Fibroblast of villous mesenchyme (primary cell): Measurements from ENCODE around the gene CAPS. TPM values are rescaled to one million over a fixed set of nuclear protein-coding genes. Genes with fewer than 3 reads are reported as not detected.
A peak's percentile ranks its signal among the peaks of the same experiment; 100 is the strongest.

ENCODE experiments used
- DNase-seq: peaks from one replicate; pipeline ENCODE4 v3.0.0-alpha.2; 2010; ENCODE audit warnings: low read depth
- H3K4me3 ChIP-seq: 2 replicates; pipeline ENCODE4 v1.5.1; 2011; ENCODE audit warnings: low read depth, mild to moderate bottlenecking, low read length
- total RNA-seq: library from RNA; depleted of rRNA; stranded (reverse); fragments of >200 nt; gene quantifications from 2 replicates; pipeline ENCODE4 v1.2.3, GENCODE V29; 2012
- TF ChIP-seq, protein P1 (sequence below): IDR thresholded peaks from 2 replicates; pipeline ENCODE4 v1.5.1; 2012; ENCODE audit warnings: low read depth, mild to moderate bottlenecking, low read length; ENCODE audit not compliant: insufficient read depth

CAPS gene
- total RNA-seq, 1 donor = 1.7 TPM

DNA sequence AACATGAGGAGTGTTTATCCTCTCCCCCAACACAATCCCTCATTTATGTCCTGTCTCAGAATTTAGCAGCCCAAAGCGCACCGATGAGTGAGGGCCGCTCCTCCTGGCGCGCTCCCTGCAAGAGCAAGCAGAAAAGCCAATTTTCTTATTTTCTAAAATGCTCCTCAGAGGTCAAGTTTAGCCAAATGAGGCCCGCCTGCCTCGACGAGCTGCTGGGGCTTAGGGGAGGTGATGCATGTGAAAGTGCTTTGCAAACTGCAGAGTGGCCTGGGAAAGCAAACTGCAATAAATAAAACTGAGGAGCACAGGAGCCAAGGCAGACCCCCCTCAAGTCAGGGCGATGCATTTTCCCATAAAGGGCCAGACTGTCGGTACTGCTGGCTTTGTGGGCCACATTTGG, 29.0 kb downstream of the CAPS start:
- TF ChIP-seq, protein P1, sequence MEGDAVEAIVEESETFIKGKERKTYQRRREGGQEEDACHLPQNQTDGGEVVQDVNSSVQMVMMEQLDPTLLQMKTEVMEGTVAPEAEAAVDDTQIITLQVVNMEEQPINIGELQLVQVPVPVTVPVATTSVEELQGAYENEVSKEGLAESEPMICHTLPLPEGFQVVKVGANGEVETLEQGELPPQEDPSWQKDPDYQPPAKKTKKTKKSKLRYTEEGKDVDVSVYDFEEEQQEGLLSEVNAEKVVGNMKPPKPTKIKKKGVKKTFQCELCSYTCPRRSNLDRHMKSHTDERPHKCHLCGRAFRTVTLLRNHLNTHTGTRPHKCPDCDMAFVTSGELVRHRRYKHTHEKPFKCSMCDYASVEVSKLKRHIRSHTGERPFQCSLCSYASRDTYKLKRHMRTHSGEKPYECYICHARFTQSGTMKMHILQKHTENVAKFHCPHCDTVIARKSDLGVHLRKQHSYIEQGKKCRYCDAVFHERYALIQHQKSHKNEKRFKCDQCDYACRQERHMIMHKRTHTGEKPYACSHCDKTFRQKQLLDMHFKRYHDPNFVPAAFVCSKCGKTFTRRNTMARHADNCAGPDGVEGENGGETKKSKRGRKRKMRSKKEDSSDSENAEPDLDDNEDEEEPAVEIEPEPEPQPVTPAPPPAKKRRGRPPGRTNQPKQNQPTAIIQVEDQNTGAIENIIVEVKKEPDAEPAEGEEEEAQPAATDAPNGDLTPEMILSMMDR = no peak

DNA sequence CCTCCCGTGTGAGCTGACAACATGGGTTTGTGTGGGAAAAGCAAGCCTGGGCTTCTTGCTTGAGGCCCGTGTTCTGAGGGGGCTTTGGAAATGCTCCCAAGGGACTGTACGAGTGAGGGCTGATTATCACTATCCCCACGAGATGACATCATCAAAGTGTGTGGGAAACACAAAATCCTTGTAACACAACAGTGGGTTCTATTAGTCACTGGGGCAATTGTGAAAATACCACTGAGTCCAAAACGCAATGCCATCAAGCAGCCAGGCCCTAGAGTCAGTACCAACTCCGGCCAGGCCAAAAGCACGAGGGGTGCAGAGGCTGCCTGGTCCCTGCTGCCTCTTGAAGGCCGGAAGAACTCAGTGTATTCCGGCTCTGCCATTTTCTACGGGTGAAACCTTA, 29.6 kb downstream of the CAPS start:
- DNase-seq = peak; percentile 92
- no peak overlapping the region for H3K4me3 ChIP-seq
- TF ChIP-seq, protein P1 = no peak

More for the DNA sequence above, 29.0 kb downstream of the CAPS start:
- no peak for DNase-seq
- H3K4me3 ChIP-seq = no peak overlapping the region

DNA sequence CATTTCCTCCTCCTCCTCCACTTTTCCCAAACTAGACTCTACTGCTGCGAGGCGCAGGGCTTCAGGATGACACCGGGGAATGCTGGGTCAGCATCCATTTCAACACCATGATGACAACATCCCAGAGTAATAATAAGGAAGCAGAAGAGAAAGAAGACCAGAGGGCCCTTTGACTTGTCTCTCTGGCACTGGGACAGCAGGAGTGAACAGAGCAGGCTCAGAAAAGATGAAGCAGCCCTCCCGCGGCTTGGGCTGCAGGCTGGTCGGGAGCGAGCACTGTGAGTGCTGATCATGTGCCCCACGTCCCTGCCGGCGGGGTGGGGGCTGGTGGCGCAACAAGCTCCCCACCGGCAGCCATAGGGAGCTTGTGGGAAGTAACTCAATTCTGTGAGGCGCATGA, 33.4 kb downstream of the CAPS start:
- no peak overlapping the region for H3K4me3 ChIP-seq
- DNase-seq = peak; percentile 94
- TF ChIP-seq, protein P1 = no peak

DNA sequence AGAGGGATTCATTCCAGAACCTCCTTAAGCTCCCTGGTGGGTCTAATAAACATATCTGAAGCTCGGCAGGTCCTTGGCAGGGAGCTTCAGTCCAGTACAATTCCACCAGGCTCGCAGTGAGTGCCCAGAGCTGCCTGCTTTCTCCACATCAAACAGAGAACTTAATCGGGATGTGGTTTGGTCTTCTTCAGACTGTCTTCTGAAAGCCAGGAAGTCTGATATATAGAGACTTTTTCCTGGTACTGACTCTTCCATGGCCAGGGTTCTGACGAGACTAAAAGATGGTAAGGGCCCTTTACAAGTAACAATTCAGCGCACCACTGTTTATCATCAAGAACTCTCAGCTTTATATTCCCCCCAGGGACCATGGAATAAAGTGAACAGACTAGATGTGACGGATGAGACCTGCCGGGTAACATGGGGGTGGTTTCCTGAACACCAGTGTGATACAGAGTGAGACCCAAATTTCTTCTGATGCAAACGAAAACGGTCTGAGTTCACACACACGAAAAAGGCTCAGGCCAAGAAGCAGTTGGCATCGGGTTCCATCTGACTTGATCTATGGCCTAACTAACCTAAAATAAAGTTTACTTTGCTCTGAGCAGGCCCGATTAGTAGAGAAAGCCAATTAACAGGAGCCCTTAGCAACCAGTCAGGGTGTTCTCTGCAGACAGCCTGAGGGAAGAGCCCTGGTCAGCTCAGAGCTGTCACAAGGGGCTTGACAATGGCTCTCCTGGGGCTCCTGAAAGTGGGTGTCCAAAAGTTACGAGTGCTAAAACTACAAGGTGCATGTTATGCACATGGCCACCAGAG, 34.9 kb downstream of the CAPS start:
- peak; percentile 70 for DNase-seq
- TF ChIP-seq, protein P1 = no peak
- no peak overlapping the region for H3K4me3 ChIP-seq

DNA sequence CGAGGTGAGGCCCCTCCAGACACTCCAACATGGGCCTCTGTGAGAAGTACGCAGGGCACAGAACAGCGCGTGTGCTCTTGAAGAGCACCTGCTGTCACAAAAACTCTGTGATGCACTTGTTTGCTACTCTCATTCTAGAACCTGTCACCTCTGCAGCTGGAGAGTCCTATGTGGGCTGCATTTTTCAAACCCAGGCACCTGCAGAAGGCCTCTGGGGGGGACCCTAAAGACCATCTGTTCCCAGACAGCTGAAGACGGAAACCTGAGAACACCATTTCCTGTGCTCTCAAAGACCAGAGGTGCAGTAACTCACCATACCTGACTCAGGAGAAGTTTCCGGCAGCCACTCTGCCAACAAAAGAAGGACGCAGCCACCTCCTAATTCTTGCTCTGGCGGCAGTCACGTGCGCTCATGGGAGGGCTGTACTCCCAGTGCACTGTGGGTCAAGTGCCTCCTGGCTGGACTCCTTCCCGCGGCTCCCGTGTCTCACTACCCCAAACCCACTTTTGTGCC, 35.8 kb downstream of the CAPS start:
- TF ChIP-seq, protein P1 = no peak
- no peak overlapping the region for H3K4me3 ChIP-seq
- no peak for DNase-seq

DNA sequence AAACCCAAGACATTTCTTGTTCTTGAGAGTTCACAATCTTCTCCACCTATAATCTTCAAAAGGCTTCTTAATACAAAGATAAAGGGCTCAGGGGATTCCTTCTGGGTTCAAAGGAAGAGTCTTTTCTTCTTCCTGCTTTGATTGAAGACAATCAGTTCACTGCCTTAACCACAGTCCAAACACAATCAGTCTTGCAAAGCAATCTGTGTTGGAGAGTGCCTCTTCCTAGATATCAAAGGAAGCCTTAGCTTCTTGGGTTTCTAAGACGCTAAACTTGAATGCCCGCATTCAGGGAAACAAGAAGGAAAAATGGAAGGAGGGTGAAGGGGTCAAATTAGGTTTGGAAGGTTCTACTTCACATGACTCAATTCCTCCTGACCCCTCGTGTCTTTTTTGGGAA, 36.7 kb downstream of the CAPS start:
- TF ChIP-seq, protein P1 = no peak
- H3K4me3 ChIP-seq = no peak overlapping the region

More for the DNA sequence above, 36.7 kb downstream of the CAPS start:
- no peak for DNase-seq
